ENCODE measurements around the gene ZIC2. TPM values are rescaled to one million over a fixed set of nuclear protein-coding genes. Genes with fewer than 3 reads are reported as not detected.
"Not testable (repeated sequence)": the region's sequence is repeated elsewhere in the genome, so short reads cannot be mapped to it uniquely, and the experiment has no call there.

Gene ZIC2
- total RNA-seq, 1 experiment from 2014 or later = 3.5 TPM

DNA sequence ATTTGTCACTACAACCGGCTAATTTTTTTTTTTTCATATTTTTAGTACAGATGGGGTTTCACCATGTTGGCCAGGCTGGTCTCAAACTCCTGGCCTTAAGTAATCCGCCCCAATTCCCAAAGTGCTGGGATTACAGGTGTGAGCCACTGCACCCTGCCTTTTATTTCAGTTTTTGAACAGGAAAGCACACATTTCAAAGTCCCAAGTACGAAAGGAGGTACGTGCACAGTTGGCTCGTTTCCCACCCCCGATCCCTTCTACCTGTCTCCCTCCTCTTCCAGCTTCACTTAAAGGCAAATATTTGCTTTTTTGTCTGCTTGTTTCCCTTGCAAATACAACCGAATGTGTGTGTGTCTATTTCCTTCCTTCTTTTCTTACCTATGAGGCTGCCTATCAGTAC lies 40.5 kb upstream of the ZIC2 start:
- Mint-ChIP-seq H3K27me3 (ENCODE audit: unreplicated experiment) (no peaks in the 10 kb centered on the region), H3K4me3 (ENCODE audit: low read depth, unreplicated experiment) (no peak overlapping the region), H3K9me3 (ENCODE audit: low read depth, unreplicated experiment) (no peaks in the 10 kb centered on the region), H3K36me3 (ENCODE audit: insufficient read depth, unreplicated experiment) (no peaks in the 10 kb centered on the region), H3K4me1 (ENCODE audit: low read depth, unreplicated experiment) (peaks cover 8% of the 10 kb centered on the region), H3K27ac (ENCODE audit: unreplicated experiment) (no peak overlapping the region)
- intact Hi-C loops (cut with micrococcal nuclease; ENCODE audit: unreplicated experiment) = no loop called here
- CTCF ChIA-PET = no interaction called here
- no peak for TF ChIP-seq CTCF (IDR thresholded peaks at IDR 0.05; ENCODE audit: unreplicated experiment)
- BruUV-seq (replicated peaks) = no TSS peak
- no peak for DNase-seq

GRCh38 chr13:99941911-99942310 lies 39.7 kb upstream of the ZIC2 start:
- no peak overlapping the region for H3K4me3 Mint-ChIP-seq (ENCODE audit: low read depth, unreplicated experiment)
- peaks cover 8% of the 10 kb centered on the region for H3K4me1 Mint-ChIP-seq (ENCODE audit: low read depth, unreplicated experiment)
- no peak overlapping the region for H3K27ac Mint-ChIP-seq (ENCODE audit: unreplicated experiment)
- CTCF ChIA-PET = no interaction called here
- intact Hi-C loops (cut with micrococcal nuclease; ENCODE audit: unreplicated experiment) = no loop called here
- no peaks in the 10 kb centered on the region for H3K27me3 Mint-ChIP-seq (ENCODE audit: unreplicated experiment)
- BruUV-seq (replicated peaks) = no TSS peak
- H3K9me3 Mint-ChIP-seq (ENCODE audit: low read depth, unreplicated experiment) = no peaks in the 10 kb centered on the region
- no peak for TF ChIP-seq CTCF (IDR thresholded peaks at IDR 0.05; ENCODE audit: unreplicated experiment)
- DNase-seq = no peak
- no peaks in the 10 kb centered on the region for H3K36me3 Mint-ChIP-seq (ENCODE audit: insufficient read depth, unreplicated experiment)

DNA sequence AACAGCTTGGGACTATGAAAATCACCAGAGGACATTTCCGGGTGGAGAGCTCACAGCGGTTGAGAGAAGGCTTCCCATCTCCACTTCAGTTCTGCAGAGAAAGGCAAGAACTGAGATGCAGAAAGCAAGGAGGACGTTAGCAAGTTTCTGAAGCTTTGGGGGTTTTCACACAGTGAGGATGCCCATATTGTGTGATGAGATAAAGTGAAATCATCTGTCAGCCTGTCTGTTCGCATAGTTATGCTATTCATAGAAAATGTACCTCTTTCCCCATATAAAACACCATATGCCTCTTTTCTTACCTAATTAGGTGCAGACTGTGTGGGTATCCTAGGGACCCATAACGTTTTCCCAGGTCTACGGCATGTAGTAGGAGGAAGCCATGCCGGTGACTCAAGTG lies 37.5 kb upstream of the ZIC2 start:
- CTCF ChIA-PET = interaction anchor here (0.6 kb wide), 1 partner anchor 1735 kb away, joined by 4 read pairs; no protein-coding TSS in a partner anchor
- H3K9me3 Mint-ChIP-seq (ENCODE audit: low read depth, unreplicated experiment) = no peaks in the 10 kb centered on the region
- DNase-seq = no peak
- intact Hi-C loops (cut with micrococcal nuclease; ENCODE audit: unreplicated experiment) = no loop called here
- peaks cover 11% of the 10 kb centered on the region for H3K27me3 Mint-ChIP-seq (ENCODE audit: unreplicated experiment)
- H3K27ac Mint-ChIP-seq (ENCODE audit: unreplicated experiment) = no peak overlapping the region
- no TSS peak for BruUV-seq (replicated peaks)
- H3K36me3 Mint-ChIP-seq (ENCODE audit: insufficient read depth, unreplicated experiment) = no peaks in the 10 kb centered on the region
- H3K4me3 Mint-ChIP-seq (ENCODE audit: low read depth, unreplicated experiment) = no peak overlapping the region
- peaks cover 8% of the 10 kb centered on the region for H3K4me1 Mint-ChIP-seq (ENCODE audit: low read depth, unreplicated experiment)
- TF ChIP-seq CTCF (IDR thresholded peaks at IDR 0.05; ENCODE audit: unreplicated experiment) = no peak

DNA sequence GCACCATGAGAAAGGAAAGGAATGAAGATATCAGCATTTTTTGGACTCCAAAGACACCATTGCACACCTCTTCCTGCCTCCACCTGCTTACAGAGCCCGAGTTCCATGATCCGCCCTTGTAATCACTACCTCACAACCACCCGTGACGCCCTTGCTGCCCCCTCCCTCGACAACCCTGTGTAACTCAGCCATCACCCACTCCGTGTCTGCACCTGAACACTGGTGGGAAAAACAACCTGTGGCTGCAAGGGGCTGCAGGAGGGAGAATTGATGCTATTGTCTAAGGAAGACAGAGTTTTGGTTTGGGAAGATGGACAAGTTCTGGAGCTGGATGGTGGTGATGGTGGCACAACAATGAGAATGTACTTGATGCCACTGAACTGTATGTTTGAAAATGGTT lies 37.0 kb upstream of the ZIC2 start:
- Mint-ChIP-seq H3K27me3 (ENCODE audit: unreplicated experiment) (peaks cover 16% of the 10 kb centered on the region), H3K27ac (ENCODE audit: unreplicated experiment) (no peak overlapping the region), H3K4me3 (ENCODE audit: low read depth, unreplicated experiment) (no peak overlapping the region), H3K4me1 (ENCODE audit: low read depth, unreplicated experiment) (peaks cover 8% of the 10 kb centered on the region), H3K36me3 (ENCODE audit: insufficient read depth, unreplicated experiment) (no peaks in the 10 kb centered on the region), H3K9me3 (ENCODE audit: low read depth, unreplicated experiment) (no peaks in the 10 kb centered on the region)
- BruUV-seq (replicated peaks) = no TSS peak
- intact Hi-C loops (cut with micrococcal nuclease; ENCODE audit: unreplicated experiment) = no loop called here
- CTCF ChIA-PET = interaction anchor here (0.6 kb wide), 1 partner anchor 1735 kb away, joined by 4 read pairs; no protein-coding TSS in a partner anchor
- DNase-seq = no peak
- TF ChIP-seq CTCF (IDR thresholded peaks at IDR 0.05; ENCODE audit: unreplicated experiment) = no peak

DNA sequence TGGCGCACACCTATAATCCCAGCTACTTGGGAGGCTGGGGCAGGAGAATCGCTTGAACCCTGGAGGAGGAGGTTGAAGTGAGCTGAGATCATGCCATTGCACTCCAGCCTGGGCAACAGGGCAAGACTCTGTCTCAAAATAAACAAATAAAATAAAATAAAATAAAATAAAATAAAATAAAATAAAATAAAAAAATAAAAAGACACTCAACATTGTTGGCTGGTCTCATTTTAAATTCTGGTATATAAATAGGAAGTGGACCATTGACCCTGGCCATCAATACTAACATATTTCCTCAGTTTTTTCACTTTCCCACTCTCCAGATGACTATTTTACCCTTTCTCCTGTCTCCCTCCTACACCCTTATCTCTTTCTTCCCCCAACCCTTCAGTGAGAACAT lies 36.1 kb upstream of the ZIC2 start:
- H3K36me3 Mint-ChIP-seq (ENCODE audit: insufficient read depth, unreplicated experiment); H3K27ac Mint-ChIP-seq (ENCODE audit: unreplicated experiment); intact Hi-C loops (cut with micrococcal nuclease; ENCODE audit: unreplicated experiment); CTCF ChIA-PET; H3K4me3 Mint-ChIP-seq (ENCODE audit: low read depth, unreplicated experiment); H3K9me3 Mint-ChIP-seq (ENCODE audit: low read depth, unreplicated experiment); BruUV-seq (replicated peaks); DNase-seq; H3K4me1 Mint-ChIP-seq (ENCODE audit: low read depth, unreplicated experiment): not testable (repeated sequence)
- H3K27me3 Mint-ChIP-seq (ENCODE audit: unreplicated experiment) = peaks cover 20% of the 10 kb centered on the region
